Testis (tissue), 2 donors: ENCODE measurements around the gene PRM1.

Experiments
- CTCF ChIP-seq, 3 experiments: fragments of 450-650 bp in 2 of 3; fragments of 200-600 bp in 1 of 3; sonication (generic) in 1 of 3; IDR thresholded peaks; one replicate each; pipeline ENCODE4 v1.5.1; 2016 to 2019; ENCODE audit warnings: antibody characterized with exemption in 3 of 3, mild to moderate bottlenecking in 2 of 3, moderate library complexity in 1 of 3
- POLR2A ChIP-seq: fragments of 450-650 bp; IDR thresholded peaks from one replicate; pipeline ENCODE4 v1.6.1; 2017; ENCODE audit warnings: antibody characterized with exemption, mild to moderate bottlenecking, moderate library complexity

GRCh38 chr16:11232302-11232851 lies 48.8 kb downstream of the PRM1 start:
- TF ChIP-seq CTCF (IDR thresholded peaks at IDR 0.05) (no peak), POLR2A (no peak)
